DMS153 treated with DMSO at 0.1 percent for 48 hours (cell line): Measurements from ENCODE around the gene CDC25B.

Source experiments
- DNase-seq: peaks from one replicate; lab custom pipeline; 2025; ENCODE audit not compliant: unreplicated experiment; lab: John Stamatoyannopoulos, UW

Gene CDC25B

GRCh38 chr20:3795511-3796468, at the start of gene CDC25B:
CDC25B (plus strand) TSS chr20:3796310; CDS start chr20:3796532, 222 bp downstream.
- DNase-seq, result peak; percentile 88

DNA sequence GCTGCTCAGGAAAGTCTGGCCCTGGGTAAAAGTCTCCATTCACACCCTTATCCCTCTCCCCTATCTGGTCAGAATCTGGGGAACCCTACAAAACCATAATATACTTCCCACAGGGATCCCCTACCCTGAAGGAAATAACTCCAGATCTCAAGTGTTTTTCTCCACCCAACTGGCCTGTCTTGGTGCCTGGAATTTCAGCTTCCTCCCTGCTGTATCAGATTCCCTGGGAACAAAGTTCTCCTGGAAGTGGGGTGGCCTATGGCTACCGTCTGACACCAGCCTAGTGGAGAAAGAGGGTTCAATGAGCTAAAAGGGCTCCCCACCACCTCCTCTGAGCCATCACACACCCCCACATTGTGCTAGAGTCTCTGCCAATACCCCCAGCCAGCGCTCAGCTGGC, 48.6 kb upstream of the CDC25B start:
- DNase-seq, result no peak

DNA sequence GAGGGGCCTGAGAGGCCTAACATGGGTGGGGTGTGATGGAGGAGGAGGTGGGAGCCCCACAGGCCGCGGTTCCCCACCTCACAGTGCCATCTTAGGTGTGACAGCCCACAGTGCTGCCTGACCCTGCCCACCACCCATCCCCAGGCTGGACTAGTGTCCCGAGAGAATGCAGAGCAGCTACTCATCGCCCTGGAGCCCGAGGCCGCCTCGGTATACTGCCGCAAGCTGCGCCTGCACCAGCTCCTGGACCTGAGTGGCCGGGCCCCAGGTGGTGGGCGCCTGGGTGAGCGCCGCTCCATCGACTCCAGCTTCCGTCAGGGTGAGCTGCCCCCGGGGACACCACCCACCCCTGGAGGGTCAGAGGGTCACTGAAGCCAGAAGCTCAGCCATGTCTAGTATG, 48.0 kb upstream of the CDC25B start:
- no peak for DNase-seq

- no peak for DNase-seq
Observed at GRCh38 chr20:3749087-3749688, 46.9 kb upstream of the CDC25B start.

DNA sequence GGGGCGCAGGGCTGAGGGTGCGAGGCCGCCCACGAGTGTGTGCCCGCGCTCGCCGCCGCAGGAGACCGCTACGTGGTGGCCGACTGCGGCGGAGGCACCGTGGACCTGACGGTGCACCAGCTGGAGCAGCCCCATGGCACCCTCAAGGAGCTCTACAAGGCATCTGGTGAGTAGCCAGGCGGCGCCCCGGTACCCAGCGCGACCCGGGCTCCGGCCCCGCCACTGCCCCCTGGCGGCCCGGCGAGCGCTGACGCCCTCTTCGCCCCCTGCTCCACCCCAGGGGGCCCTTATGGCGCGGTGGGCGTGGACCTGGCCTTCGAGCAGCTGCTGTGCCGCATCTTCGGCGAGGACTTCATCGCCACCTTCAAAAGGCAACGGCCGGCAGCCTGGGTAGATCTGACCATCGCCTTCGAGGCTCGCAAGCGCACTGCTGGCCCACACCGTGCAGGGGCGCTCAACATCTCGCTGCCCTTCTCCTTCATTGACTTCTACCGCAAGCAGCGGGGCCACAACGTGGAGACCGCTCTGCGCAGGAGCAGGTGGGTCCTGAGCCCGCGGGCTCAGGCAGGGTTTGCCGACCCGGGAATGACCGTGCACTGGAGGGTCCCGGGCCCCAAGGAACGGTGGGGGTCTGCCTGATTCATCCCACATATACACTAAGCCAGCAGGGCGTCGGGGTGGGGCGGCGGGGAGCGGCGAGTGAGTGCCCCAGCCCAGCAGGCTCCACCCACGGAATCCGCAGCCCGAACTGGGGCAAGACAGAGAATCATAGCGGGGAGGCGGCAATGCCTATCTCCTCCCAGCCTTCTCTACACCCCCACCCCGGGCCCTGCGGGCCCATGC, 46.2 kb upstream of the CDC25B start:
- DNase-seq, result no peak

DNA sequence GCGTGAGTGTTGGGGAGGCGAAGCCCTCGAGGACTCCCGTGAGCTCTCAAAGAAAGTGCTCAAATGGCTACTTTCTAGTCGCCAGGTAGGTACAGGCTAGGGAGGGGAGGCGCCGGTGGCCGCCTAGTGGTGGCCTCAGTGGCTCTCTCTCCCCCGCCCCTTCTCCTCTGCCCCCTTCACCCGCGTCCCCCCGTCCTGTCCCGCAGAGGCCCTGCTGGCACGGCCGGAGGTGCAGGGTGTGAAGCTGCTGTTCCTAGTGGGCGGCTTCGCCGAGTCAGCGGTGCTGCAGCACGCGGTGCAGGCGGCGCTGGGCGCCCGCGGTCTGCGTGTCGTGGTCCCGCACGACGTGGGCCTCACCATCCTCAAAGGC, 44.8 kb upstream of the CDC25B start:
- DNase-seq, result no peak

DNA sequence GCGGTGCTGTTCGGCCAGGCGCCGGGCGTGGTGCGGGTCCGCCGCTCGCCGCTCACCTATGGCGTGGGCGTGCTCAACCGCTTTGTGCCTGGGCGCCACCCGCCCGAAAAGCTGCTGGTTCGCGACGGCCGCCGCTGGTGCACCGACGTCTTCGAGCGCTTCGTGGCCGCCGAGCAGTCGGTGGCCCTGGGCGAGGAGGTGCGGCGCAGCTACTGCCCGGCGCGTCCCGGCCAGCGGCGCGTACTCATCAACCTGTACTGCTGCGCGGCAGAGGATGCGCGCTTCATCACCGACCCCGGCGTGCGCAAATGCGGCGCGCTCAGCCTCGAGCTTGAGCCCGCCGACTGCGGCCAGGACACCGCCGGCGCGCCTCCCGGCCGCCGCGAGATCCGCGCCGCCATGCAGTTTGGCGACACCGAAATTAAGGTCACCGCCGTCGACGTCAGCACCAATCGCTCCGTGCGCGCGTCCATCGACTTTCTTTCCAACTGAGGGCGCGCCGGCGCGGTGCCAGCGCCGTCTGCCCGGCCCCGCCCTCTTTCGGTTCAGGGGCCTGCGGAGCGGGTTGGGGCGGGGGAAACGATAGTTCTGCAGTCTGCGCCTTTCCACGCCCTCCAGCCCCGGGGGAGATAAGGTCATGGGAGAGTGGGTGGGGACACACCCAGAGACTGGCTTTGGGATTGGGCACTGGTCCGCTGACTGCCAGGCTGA, 44.3 kb upstream of the CDC25B start:
- DNase-seq, result peak; percentile 50

- DNase-seq, result no peak
Observed at GRCh38 chr20:3752386-3752759, 43.7 kb upstream of the CDC25B start.

GRCh38 chr20:3753098-3753497, 43.0 kb upstream of the CDC25B start:
- DNase-seq, result peak; percentile 56

DNA sequence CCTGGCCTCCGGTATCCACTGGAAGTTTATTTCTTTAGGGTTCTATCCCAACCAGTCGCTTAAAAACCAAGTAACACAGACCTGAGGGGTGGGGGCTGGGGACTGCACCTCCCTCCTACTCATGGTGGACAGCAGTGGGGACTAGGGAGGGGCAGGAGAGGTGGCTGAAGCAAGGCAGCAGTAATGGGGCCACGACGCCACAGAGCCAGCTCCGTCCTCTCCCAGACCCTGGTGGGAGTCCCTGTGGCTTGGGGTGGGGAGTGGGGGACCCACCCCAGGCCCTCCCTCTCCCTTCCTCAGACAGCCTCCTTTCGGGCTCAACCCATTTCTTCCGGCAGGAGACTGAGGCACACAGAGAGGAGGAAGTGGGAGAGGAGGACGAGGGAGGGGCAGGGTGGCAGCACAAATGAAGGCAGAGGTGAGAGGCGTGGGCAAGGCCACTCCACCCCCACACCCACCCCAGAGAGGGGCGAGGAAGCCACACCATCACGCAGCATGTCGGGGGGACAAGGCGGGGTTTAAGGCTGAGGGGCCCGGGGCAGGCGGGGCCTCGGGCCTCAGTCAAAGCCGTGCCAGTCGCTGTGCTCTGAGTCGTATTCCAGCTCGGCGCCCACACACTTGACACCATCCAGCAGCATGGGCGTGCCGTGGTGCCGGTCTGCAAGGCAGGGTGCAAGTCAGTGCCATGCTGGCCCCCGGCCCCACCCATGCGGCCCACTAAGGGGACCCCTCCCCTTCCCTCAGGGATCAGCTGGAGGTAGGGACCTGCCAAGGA, 42.4 kb upstream of the CDC25B start:
- no peak for DNase-seq

GRCh38 chr20:3754276-3754630, 41.9 kb upstream of the CDC25B start:
- no peak for DNase-seq

DNA sequence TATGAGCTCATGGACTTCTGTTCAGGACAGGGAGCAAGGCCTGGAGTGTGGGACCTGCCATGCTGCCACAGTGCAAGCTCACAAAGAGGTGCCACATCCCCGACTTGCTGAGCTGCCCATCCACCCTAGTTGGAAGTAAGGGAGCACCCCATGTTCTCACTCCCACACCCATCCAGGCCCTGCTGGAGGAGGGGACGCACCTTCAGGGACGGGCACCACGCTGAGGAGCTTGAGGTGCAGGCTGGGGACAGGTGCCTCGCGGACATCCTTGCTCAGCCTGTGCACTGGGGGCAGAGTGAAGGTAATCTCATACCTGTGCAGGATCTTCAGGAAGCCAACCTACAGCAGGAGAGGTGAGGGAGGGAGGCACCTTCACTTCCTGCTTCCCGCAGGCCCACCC, 40.8 kb upstream of the CDC25B start:
- DNase-seq, result no peak

GRCh38 chr20:3755814-3756480, 40.2 kb upstream of the CDC25B start:
- DNase-seq, result no peak

DNA sequence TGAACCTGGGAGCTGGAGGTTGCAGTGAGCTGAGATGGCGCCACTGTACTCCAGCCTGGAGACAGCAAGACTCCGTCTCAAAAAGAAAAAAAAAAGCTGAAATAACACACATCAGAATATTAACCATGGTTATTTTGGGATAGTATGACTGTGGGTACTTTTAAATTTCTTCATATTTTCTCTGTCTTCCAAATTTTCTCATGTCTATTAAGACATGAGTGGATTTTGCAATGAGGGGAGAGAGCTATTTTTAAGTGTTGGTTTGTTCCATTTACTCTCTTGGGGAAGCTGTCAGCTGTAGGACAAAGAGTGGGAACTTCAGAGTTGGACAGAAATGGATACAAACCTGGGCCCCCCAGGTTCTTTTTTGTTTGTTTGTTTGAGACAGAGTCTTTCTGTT, 38.8 kb upstream of the CDC25B start:
- no peak for DNase-seq

DNA sequence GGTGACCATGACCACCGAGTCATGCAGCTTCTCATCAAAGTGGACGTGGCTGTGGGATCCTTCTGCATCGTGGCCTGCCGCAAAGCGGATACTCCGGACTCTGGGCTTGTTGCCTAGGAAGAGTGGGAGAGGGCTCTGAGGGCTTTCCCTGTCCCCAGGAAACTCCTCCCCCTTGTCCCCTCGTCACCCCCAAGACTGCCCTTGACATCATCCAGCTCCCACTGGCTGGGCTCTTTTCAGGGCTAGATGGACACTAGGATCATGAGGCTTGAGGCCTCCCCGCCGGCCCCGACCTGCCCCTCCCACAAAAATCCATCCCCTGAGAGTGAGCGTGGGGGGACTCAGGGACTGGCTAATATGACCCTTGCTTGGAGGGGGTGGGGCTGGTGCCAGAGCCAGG, 37.5 kb upstream of the CDC25B start:
- no peak for DNase-seq

GRCh38 chr20:3759316-3759823, 36.7 kb upstream of the CDC25B start:
- DNase-seq, result no peak

- DNase-seq, result no peak
Observed at GRCh38 chr20:3759884-3760283, 36.2 kb upstream of the CDC25B start.

- DNase-seq, result no peak
Observed at GRCh38 chr20:3760655-3761348, 35.3 kb upstream of the CDC25B start.
